Epithelial cell of esophagus (primary cell): Measurements from ENCODE around the gene LRCH3.

ENCODE experiments used
- DNase-seq: peaks from one replicate; pipeline ENCODE4 v3.0.0; 2010; ENCODE audit warnings: low read depth
- H3K4me3 ChIP-seq: 2 replicates; pipeline ENCODE4 v1.5.1; 2011; ENCODE audit warnings: mild to moderate bottlenecking, low read length, control low read depth
- TF ChIP-seq, protein P1 (sequence below): IDR thresholded peaks from 2 replicates; pipeline ENCODE4 v1.5.1; 2011; ENCODE audit warnings: low read depth, mild to moderate bottlenecking, low read length, control low read depth, inconsistent platforms; ENCODE audit not compliant: insufficient read depth; ENCODE audit errors: missing control alignments

The LRCH3 gene

DNA sequence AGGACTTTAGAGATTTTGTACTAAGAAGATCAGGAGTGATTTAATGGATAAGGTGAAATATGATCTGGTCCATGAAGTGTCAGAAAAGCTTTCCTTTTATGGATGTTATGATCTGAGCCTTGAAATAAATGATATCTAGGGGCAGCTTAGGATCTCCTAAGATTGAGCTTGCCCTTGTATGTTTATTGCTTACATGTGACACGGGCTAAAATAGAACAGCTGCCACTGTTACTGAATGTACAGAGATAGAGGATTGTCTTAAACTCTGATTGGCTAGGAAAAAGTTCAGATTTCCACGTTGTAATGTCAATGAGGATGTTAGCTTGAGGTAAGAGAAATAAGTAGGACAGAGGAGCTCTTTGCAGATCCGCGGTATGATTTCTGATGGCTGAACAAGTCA, 32.5 kb upstream of the LRCH3 start:
- DNase-seq = no peak
- TF ChIP-seq, protein P1, sequence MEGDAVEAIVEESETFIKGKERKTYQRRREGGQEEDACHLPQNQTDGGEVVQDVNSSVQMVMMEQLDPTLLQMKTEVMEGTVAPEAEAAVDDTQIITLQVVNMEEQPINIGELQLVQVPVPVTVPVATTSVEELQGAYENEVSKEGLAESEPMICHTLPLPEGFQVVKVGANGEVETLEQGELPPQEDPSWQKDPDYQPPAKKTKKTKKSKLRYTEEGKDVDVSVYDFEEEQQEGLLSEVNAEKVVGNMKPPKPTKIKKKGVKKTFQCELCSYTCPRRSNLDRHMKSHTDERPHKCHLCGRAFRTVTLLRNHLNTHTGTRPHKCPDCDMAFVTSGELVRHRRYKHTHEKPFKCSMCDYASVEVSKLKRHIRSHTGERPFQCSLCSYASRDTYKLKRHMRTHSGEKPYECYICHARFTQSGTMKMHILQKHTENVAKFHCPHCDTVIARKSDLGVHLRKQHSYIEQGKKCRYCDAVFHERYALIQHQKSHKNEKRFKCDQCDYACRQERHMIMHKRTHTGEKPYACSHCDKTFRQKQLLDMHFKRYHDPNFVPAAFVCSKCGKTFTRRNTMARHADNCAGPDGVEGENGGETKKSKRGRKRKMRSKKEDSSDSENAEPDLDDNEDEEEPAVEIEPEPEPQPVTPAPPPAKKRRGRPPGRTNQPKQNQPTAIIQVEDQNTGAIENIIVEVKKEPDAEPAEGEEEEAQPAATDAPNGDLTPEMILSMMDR = no peak
- H3K4me3 ChIP-seq = no peak overlapping the region

DNA sequence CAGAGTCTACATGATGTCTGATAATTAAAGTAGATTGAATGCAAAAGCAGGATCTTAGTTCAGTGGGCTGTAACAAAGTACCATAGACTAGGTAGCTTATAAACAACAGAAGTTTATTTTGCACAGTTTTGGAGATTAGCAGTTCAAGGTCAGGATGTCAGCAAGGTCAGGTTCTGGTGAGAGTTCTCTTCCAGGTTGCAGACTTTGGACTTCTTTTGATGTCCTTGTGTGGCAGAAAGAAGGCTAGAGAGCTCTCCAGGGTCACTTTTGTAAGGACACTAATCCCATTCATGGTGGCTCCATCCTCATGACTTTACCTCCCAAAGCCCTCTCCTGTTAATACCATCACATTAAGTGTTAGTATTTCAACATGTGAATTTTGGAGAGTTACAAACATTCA, 29.3 kb upstream of the LRCH3 start:
- TF ChIP-seq, protein P1 = no peak
- DNase-seq = no peak

DNA sequence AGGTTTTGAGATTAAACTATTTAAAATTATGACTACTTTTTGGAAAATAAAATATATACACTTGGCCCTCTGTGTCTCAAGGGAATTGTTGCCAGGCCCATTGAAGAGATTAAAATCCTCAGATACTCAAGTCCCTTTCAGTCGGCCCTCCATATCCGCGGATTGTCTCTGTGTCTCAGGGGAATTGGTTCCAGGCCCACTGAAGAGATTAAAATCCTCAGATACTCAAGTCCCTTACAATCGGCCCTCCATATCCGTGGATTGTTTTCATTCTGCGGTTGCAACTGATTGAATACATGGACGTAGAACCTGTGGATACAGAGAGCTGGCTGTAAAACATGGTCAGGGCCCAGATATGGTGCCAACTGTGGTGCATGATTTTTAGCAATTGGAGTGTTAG, 15.7 kb upstream of the LRCH3 start:
- TF ChIP-seq, protein P1 = no peak
- no peak overlapping the region for H3K4me3 ChIP-seq
- no peak for DNase-seq

More for the DNA sequence above, 29.3 kb upstream of the LRCH3 start:
- no peak overlapping the region for H3K4me3 ChIP-seq

DNA sequence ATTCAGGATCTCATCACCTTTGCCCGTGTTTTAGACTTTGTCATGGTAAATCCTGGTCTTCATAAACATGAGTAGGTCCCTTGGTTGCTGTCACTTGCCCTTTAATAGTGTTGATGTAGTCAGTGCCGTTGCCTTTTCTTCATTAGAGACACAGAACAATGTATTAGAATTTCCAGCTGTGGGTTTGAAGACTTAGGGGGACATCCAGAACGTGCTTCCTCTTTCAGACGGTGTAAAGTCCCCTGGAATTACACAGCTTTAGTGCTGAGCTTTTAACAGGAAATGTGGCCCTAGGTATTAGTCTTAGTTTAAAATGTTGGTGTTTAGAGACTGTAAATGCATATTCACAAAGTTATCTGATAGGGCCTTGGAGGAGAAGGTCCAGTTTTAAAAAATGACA, 8.8 kb upstream of the LRCH3 start:
- H3K4me3 ChIP-seq = no peak overlapping the region

DNA sequence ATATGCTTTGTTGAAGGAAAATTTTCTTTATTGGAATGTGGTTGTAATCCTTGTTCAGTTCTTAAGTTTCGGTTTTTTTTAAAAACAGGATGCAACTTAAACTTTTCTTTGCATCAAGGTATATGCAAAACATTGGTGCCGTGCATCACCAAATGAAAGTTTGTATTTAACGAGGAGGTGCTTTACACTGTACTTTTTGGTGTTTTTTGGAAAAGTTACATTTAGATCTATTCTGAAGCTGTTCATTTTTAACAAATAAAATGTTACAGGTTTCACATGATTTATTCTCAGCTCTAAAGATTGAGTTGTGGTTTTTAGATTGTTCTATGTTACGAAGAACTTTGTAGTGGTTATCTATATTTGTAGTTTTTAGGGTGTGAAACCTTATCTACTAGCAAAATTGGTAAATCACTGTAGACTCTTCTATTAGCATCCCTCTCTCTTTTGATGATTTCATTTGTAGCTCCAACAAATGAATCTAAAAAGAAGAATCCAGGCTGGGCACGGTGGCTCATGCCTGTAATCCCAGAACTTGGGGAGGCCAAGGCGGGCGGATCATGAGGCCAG, 7.0 kb upstream of the LRCH3 start:
- DNase-seq = no peak
- TF ChIP-seq, protein P1 = no peak
- H3K4me3 ChIP-seq = no peak overlapping the region

More for the DNA sequence above, 8.8 kb upstream of the LRCH3 start:
- DNase-seq = no peak
- TF ChIP-seq, protein P1 = no peak

DNA sequence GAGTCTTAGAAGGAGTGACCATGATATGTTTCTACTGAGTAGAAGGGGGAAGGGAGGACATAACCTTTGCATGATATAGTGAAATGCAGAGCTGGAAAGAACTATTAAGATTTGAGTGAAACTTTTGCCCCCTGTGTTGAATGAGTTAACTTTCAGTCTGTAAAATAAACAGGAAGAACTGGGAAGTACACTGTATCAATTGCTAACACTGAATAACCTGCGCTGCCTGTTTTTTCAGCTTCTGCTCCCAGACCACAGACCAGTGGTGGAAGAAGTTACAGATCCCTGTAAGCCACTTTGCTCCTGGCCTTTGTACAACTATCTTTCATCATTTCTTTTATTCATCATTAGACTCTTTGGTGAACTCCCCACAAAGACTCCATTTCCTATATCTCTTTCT, 3.6 kb upstream of the LRCH3 start:
- no peak for DNase-seq
- TF ChIP-seq, protein P1 = no peak
- H3K4me3 ChIP-seq = no peak overlapping the region

DNA sequence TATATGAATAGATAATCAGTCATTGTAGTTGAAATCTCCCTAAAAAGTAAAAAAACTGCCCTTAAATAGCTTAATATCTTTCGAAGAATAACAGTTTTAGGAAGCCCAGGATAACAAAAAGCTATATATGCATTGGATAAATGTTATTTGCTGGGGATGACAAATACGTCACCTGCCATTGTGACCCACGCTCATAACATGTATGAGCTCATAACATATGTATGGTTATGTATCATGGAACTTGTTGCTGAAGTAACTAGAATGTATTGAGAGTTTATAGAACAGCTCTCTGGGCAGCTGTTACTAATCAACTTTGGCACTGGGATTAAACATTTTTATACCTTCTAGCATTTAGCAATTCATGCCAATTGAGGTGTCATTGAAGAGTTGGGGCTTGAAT, 1.7 kb upstream of the LRCH3 start:
- TF ChIP-seq, protein P1 = no peak
- DNase-seq = peak; percentile 13
- no peak overlapping the region for H3K4me3 ChIP-seq
